ENCODE results near the gene TERB1. TPM values are rescaled to one million over a fixed set of nuclear protein-coding genes. Genes with fewer than 3 reads are reported as not detected.
A peak's percentile ranks its signal among the peaks of the same experiment; 100 is the strongest.

TERB1 gene
- total RNA-seq, 4 donors from 2014 or later, result 0.19 TPM; not detected in 3

DNA sequence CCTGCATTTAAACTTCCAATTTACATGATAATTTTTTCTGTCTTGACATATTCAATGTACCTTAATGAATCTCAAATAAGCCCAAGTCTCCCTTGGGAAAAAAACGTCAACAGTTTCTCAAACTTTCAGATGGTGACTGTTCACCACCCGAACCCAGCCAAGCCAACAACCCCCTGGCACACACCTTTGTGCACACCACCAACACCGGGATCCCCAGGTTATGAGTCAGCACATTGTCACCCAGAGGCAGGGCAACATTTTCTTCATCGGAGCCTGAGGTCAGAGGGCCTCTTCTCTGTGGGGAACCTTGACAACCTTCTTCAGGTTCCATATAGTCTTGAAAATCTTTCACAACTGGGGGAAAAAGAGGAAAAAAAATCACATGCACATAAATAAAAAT lies 65.5 kb downstream of the TERB1 start:
- DNase-seq (ENCODE audit: low spot score in 2 of 2), result peak in 1 of 2 donors; percentile 34
- whole genome bisulfite sequencing, 2 donors, result 70 to 84% methylated on average over 4 of the region's 4 CpGs
- intact Hi-C loops (cut with DNase I; ENCODE audit: low total_unique reads), result no loop called here
- TF ChIP-seq, protein P1, sequence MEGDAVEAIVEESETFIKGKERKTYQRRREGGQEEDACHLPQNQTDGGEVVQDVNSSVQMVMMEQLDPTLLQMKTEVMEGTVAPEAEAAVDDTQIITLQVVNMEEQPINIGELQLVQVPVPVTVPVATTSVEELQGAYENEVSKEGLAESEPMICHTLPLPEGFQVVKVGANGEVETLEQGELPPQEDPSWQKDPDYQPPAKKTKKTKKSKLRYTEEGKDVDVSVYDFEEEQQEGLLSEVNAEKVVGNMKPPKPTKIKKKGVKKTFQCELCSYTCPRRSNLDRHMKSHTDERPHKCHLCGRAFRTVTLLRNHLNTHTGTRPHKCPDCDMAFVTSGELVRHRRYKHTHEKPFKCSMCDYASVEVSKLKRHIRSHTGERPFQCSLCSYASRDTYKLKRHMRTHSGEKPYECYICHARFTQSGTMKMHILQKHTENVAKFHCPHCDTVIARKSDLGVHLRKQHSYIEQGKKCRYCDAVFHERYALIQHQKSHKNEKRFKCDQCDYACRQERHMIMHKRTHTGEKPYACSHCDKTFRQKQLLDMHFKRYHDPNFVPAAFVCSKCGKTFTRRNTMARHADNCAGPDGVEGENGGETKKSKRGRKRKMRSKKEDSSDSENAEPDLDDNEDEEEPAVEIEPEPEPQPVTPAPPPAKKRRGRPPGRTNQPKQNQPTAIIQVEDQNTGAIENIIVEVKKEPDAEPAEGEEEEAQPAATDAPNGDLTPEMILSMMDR (IDR thresholded peaks at IDR 0.05), result no peak
- TF ChIP-seq POLR2A (IDR thresholded peaks at IDR 0.05), result no peak
- H3K4me3 ChIP-seq (ENCODE audit: low read depth, poor library complexity, severe bottlenecking), result no peak overlapping the region

DNA sequence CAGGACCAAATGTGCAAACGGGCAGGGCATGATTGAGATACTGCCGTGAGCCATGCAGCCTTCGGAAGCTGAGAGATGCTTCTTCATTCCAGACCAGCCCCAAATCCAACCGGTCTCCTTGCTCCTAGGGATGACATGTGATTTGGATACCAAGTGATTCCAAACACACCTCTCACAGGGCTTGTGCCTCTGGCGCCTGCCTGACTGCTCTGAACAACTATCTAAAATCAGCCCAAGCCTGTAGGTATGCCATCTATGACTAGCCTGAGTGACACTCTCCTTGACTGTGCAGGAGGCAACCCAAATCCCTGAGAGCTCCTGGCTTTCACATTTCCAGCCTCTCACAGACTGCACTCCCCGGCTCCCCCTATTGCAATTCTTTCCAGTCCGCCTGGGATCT lies 70.3 kb downstream of the TERB1 start:
- TF ChIP-seq, protein P1 (IDR thresholded peaks at IDR 0.05), result no peak
- TF ChIP-seq POLR2A (IDR thresholded peaks at IDR 0.05), result no peak
- intact Hi-C loops (cut with DNase I; ENCODE audit: low total_unique reads), result no loop called here
- 80 to 93% methylated on average over 7 of the region's 7 CpGs for WGBS, 2 donors
- H3K4me3 ChIP-seq (ENCODE audit: low read depth, poor library complexity, severe bottlenecking), result no peak overlapping the region
- DNase-seq (ENCODE audit: low spot score in 2 of 2), result no peak

DNA sequence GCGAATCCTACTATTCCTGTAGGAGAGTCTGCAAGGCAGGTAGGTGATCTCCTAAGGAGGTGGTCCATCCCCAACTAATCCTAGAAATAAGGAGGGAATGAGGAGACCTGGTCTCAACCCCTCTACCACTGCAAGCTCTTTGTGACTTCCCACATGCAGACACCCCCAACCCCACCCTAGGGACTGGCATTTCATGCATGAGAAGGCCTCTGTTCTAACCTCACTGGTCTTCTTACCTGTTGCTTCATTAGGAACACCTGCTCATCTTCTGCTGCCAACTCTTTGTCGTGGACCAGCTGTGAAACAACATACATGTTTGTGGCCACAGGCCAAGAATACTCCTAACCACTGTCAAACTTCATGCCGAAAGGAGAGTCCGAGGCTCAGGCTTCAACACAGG lies 72.6 kb downstream of the TERB1 start:
- H3K4me3 ChIP-seq (ENCODE audit: low read depth, poor library complexity, severe bottlenecking), result no peak overlapping the region
- intact Hi-C loops (cut with DNase I; ENCODE audit: low total_unique reads), result loop anchor here (5.0 kb wide), 1 partner anchor 138 kb away; no protein-coding TSS in a partner anchor
- DNase-seq (ENCODE audit: low spot score in 2 of 2), result no peak
- 36 to 50% methylated on average over 4 of the region's 4 CpGs for WGBS, 2 donors
- TF ChIP-seq, protein P1 (IDR thresholded peaks at IDR 0.05), result no peak

DNA sequence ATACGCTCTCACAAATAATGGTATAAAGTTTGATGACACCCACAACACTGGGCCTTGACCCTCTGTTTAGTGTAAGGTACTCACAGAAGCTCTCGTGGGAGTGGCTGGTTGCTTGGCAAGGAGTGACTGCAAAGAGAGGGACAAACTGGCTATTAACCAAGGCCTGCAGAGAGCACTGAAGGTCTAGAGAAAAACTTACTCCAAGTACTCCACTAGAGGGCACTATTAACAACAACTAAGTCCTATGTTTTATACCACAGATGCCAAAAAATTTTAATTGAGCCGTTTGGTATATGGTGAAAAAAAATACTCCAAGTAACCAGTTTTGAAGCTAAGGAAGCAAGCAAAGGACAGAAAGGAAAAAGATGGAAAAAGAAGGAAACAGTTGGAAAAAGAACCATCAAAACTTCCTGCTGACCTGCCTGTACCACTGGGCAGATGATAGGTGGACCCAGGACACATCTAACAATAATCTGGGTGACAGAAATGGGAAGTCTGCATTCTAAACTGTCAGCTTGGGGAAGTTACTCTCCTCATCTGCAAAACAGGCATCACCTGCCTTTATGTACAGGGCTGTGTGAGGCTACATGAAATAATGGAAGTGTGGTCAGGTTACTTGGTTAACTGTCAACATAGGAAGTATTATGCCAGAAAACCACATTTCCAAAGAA lies 73.1 kb downstream of the TERB1 start:
- WGBS, 2 donors, result 32% methylated on average over 3 of the region's 3 CpGs
- H3K4me3 ChIP-seq (ENCODE audit: low read depth, poor library complexity, severe bottlenecking), result no peak overlapping the region
- DNase-seq (ENCODE audit: low spot score in 2 of 2), result no peak
- intact Hi-C loops (cut with DNase I; ENCODE audit: low total_unique reads), result loop anchor here (5.0 kb wide), 1 partner anchor 139 kb away; no protein-coding TSS in a partner anchor
- TF ChIP-seq, protein P1 (IDR thresholded peaks at IDR 0.05), result no peak
- TF ChIP-seq POLR2A (IDR thresholded peaks at IDR 0.05), result no peak

DNA sequence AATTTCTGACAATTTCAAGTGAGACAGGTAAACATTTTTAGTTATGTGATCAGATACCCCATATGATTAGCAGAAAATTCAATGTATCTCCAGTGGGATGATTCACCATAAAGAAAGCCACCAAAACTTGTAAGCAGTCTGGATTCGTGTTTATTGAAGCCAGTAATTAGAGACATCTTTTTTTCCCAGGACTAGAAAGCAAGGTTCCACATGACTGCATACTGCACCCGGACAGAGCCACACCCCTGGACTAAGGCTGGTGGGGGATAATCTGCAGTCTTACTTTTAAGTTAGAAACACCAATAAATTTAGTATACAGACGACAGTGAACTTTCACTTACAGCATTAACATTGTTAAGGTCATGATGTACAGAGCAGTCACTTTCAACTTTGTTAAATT lies 80.6 kb downstream of the TERB1 start:
- DNase-seq (ENCODE audit: low spot score in 2 of 2), result no peak
- TF ChIP-seq, protein P1 (IDR thresholded peaks at IDR 0.05), result no peak
- TF ChIP-seq POLR2A (IDR thresholded peaks at IDR 0.05), result no peak
- intact Hi-C loops (cut with DNase I; ENCODE audit: low total_unique reads), result no loop called here
- 56 to 58% methylated on average over 3 of the region's 3 CpGs for WGBS, 2 donors
- H3K4me3 ChIP-seq (ENCODE audit: low read depth, poor library complexity, severe bottlenecking), result no peak overlapping the region

DNA sequence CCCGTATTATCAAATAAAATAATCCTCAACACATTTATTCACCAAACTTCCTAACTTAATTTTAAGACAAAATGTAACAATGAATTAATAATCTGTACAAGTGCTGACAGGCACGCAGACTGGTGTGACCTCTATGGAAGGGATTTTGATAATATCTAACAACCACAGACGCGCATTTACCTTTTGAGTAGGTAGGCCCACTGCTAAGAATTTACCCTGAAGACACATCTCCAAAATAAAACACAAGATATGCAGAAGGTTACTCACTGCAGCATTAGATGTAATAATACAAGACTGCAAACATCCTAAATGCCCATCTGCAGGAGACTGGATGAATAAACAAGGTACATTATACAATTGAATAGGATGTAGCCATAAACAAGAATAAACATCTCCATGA lies 82.1 kb downstream of the TERB1 start:
- intact Hi-C loops (cut with DNase I; ENCODE audit: low total_unique reads), result no loop called here
- no peak overlapping the region for H3K4me3 ChIP-seq (ENCODE audit: low read depth, poor library complexity, severe bottlenecking)
- 65 to 78% methylated on average over 4 of the region's 4 CpGs for WGBS, 2 donors
- DNase-seq (ENCODE audit: low spot score in 2 of 2), result no peak
- TF ChIP-seq, protein P1 (IDR thresholded peaks at IDR 0.05), result no peak
- TF ChIP-seq POLR2A (IDR thresholded peaks at IDR 0.05), result no peak

All from lower leg skin (tissue), 4 donors.